ENCODE results near the gene FOXB1.

FOXB1 gene

DNA sequence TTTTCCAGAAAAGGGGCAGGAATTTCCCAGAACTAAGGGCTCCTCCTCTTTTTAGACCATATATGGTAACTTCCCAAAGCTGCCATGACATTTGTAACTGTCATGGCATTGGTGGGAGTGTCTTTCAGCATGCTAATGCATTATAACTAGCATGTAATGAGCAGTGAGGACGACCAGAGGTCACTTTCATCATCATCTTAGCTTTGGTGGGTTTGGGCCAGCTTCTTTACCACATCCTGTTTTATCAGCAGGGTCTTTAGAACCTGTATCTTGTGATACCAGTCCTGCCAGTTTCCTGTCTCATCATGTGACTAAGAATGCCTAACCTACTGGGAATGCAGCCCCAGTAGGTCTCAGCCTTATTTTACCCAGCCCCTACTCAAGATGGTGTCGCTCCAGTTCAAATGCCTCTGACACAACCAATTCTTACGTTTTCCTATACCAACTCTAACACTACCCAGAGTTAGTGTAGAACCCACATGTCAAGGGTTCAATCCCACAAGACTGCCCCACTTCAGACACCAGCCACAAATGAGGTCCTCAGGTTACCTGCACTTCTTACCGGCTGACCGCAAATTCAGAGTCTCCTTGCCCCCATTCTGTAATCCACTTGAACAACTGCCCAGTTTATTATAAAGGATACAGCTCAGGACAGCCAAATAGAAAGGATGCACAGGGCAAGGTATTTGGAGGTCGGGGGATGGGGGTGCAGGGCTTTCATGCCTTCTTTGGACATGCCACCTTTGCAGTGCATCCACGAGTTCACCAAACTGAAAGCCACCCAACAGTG is 17.7 kb downstream of the FOXB1 start:
- no peak for TF ChIP-seq CTCF (IDR thresholded peaks at IDR 0.05; ENCODE audit: low read depth, low read length)
- DNase-seq = no peak
- no peaks in the 10 kb centered on the region for H3K9me3 ChIP-seq (ENCODE audit: severe bottlenecking)
- no peaks in the 10 kb centered on the region for H3K27me3 ChIP-seq (ENCODE audit: insufficient read depth, low read depth, severe bottlenecking)
- no peak overlapping the region for H3K4me3 ChIP-seq (ENCODE audit: low read depth, low read length)
- no peaks in the 10 kb centered on the region for H3K36me3 ChIP-seq
- no peak overlapping the region for H3K27ac ChIP-seq

GRCh38 chr15:60022379-60022741 is 18.2 kb downstream of the FOXB1 start:
- Histone ChIP-seq H3K9me3 (ENCODE audit: severe bottlenecking) (no peaks in the 10 kb centered on the region), H3K36me3 (no peaks in the 10 kb centered on the region), H3K4me3 (ENCODE audit: low read depth, low read length) (no peak overlapping the region), H3K27ac (no peak overlapping the region), H3K27me3 (ENCODE audit: insufficient read depth, low read depth, severe bottlenecking) (no peaks in the 10 kb centered on the region)
- DNase-seq = no peak
- no peak for TF ChIP-seq CTCF (IDR thresholded peaks at IDR 0.05; ENCODE audit: low read depth, low read length)

- Histone ChIP-seq H3K9me3 (ENCODE audit: severe bottlenecking) (peaks cover 2% of the 10 kb centered on the region), H3K36me3 (no peaks in the 10 kb centered on the region), H3K27me3 (ENCODE audit: insufficient read depth, low read depth, severe bottlenecking) (no peaks in the 10 kb centered on the region), H3K4me3 (ENCODE audit: low read depth, low read length) (no peak overlapping the region), H3K27ac (no peak overlapping the region)
- TF ChIP-seq CTCF (IDR thresholded peaks at IDR 0.05; ENCODE audit: low read depth, low read length) = no peak
- no peak for DNase-seq
Observed at GRCh38 chr15:60026555-60026954, 22.4 kb downstream of the FOXB1 start.

DNA sequence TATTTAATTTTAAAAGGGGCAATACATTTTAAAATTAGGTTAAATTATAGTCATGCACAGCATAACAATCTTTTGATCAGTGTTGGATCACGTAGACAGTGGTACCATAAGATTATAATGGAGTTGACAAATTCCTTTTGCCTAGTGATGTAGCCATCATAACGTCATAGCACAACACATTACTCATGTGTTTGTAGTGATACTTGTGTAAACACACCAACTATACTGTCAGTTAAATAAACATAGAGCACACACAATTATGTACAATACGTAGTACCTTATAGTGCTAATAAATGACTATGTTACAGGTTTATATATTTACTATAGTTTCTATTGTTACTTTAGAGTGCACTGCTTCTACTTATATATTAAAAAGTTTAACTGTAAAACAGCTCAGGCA is 31.2 kb downstream of the FOXB1 start:
- TF ChIP-seq CTCF (IDR thresholded peaks at IDR 0.05; ENCODE audit: low read depth, low read length) = no peak
- Histone ChIP-seq H3K4me3 (ENCODE audit: low read depth, low read length) (no peak overlapping the region), H3K36me3 (no peaks in the 10 kb centered on the region), H3K27me3 (ENCODE audit: insufficient read depth, low read depth, severe bottlenecking) (no peaks in the 10 kb centered on the region), H3K9me3 (ENCODE audit: severe bottlenecking) (peaks cover 4% of the 10 kb centered on the region), H3K27ac (no peak overlapping the region)
- no peak for DNase-seq

DNA sequence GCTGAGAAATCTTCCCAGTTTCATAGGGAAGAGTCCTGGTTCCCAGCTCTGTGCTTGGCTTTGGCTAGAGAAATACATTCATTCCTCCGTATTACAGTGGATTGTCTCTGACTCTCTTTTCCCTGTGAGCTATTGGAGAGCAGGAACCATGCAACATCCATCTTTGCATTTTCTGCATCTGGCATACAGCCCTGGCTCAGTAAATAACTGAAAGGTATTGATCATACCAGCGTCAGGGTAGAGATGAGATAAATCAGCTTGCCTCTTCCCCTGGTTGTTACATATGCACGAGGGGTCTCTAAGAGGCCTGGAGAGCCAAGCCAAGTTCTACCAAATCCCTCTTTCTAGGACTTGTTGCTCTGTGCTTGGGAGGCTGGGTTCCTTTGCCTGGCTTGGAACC is 35.2 kb downstream of the FOXB1 start:
- Histone ChIP-seq H3K27me3 (ENCODE audit: insufficient read depth, low read depth, severe bottlenecking) (no peaks in the 10 kb centered on the region), H3K4me3 (ENCODE audit: low read depth, low read length) (no peak overlapping the region), H3K27ac (no peak overlapping the region), H3K36me3 (no peaks in the 10 kb centered on the region), H3K9me3 (ENCODE audit: severe bottlenecking) (no peaks in the 10 kb centered on the region)
- no peak for TF ChIP-seq CTCF (IDR thresholded peaks at IDR 0.05; ENCODE audit: low read depth, low read length)
- no peak for DNase-seq

Data from WERI-Rb-1 (cell line).